Measurements from ENCODE around the gene ADARB2.

Gene ADARB2

GRCh38 chr10:1451362-1451888, 285.9 kb downstream of the ADARB2 start:
- no peaks in the 10 kb centered on the region for H3K27me3 ChIP-seq (ENCODE audit: insufficient read depth, low read depth)

GRCh38 chr10:1449572-1450205, 287.6 kb downstream of the ADARB2 start:
- H3K4me1 ChIP-seq (ENCODE audit: low read depth, poor library complexity, severe bottlenecking), result no peaks in the 10 kb centered on the region
- no peak for TF ChIP-seq CTCF (conservative IDR thresholded peaks at IDR 0.05; ENCODE audit: low read depth, low read length)
- H4K20me1 ChIP-seq (ENCODE audit: insufficient read depth), result no peaks in the 10 kb centered on the region
- no peaks in the 10 kb centered on the region for H3K36me3 ChIP-seq (ENCODE audit: insufficient read depth)
- no peak overlapping the region for H2AFZ ChIP-seq (ENCODE audit: low read depth)
- H3K79me2 ChIP-seq (ENCODE audit: insufficient read depth, low read depth), result no peaks in the 10 kb centered on the region
- H3K4me3 ChIP-seq (IDR thresholded peaks at IDR 0.05; ENCODE audit: insufficient read depth, low read depth, low read length), result no peak overlapping the region
- H3K27me3 ChIP-seq (ENCODE audit: insufficient read depth, low read depth), result no peaks in the 10 kb centered on the region
- no peak overlapping the region for H3K9ac ChIP-seq
- no peak overlapping the region for H3K4me2 ChIP-seq
- no peak overlapping the region for H3K27ac ChIP-seq

More at GRCh38 chr10:1451362-1451888, 285.9 kb downstream of the ADARB2 start:
- no peak overlapping the region for H3K4me2 ChIP-seq
- H3K4me3 ChIP-seq (IDR thresholded peaks at IDR 0.05; ENCODE audit: insufficient read depth, low read depth, low read length), result no peak overlapping the region
- H4K20me1 ChIP-seq (ENCODE audit: insufficient read depth), result no peaks in the 10 kb centered on the region
- no peak overlapping the region for H3K9ac ChIP-seq
- no peak for TF ChIP-seq CTCF (conservative IDR thresholded peaks at IDR 0.05; ENCODE audit: low read depth, low read length)
- H2AFZ ChIP-seq (ENCODE audit: low read depth), result no peak overlapping the region
- no peak overlapping the region for H3K27ac ChIP-seq
- no peaks in the 10 kb centered on the region for H3K36me3 ChIP-seq (ENCODE audit: insufficient read depth)
- H3K4me1 ChIP-seq (ENCODE audit: low read depth, poor library complexity, severe bottlenecking), result no peaks in the 10 kb centered on the region
- H3K79me2 ChIP-seq (ENCODE audit: insufficient read depth, low read depth), result no peaks in the 10 kb centered on the region

GRCh38 chr10:1449021-1449420, 288.3 kb downstream of the ADARB2 start:
- H3K79me2 ChIP-seq (ENCODE audit: insufficient read depth, low read depth), result no peaks in the 10 kb centered on the region
- H3K36me3 ChIP-seq (ENCODE audit: insufficient read depth), result no peaks in the 10 kb centered on the region
- H3K27ac ChIP-seq, result no peak overlapping the region
- no peak overlapping the region for H2AFZ ChIP-seq (ENCODE audit: low read depth)
- no peak overlapping the region for H3K4me3 ChIP-seq (IDR thresholded peaks at IDR 0.05; ENCODE audit: insufficient read depth, low read depth, low read length)
- no peaks in the 10 kb centered on the region for H3K27me3 ChIP-seq (ENCODE audit: insufficient read depth, low read depth)
- H3K4me2 ChIP-seq, result no peak overlapping the region
- H3K9ac ChIP-seq, result no peak overlapping the region
- no peak for TF ChIP-seq CTCF (conservative IDR thresholded peaks at IDR 0.05; ENCODE audit: low read depth, low read length)
- no peaks in the 10 kb centered on the region for H3K4me1 ChIP-seq (ENCODE audit: low read depth, poor library complexity, severe bottlenecking)
- no peaks in the 10 kb centered on the region for H4K20me1 ChIP-seq (ENCODE audit: insufficient read depth)

GRCh38 chr10:1448252-1448930, 288.9 kb downstream of the ADARB2 start:
- H3K27me3 ChIP-seq (ENCODE audit: insufficient read depth, low read depth), result no peaks in the 10 kb centered on the region
- H3K9ac ChIP-seq, result no peak overlapping the region
- H3K27ac ChIP-seq, result no peak overlapping the region
- no peak overlapping the region for H3K4me3 ChIP-seq (IDR thresholded peaks at IDR 0.05; ENCODE audit: insufficient read depth, low read depth, low read length)
- no peaks in the 10 kb centered on the region for H3K36me3 ChIP-seq (ENCODE audit: insufficient read depth)
- H2AFZ ChIP-seq (ENCODE audit: low read depth), result no peak overlapping the region
- no peak overlapping the region for H3K4me2 ChIP-seq
- no peaks in the 10 kb centered on the region for H3K79me2 ChIP-seq (ENCODE audit: insufficient read depth, low read depth)
- no peaks in the 10 kb centered on the region for H4K20me1 ChIP-seq (ENCODE audit: insufficient read depth)
- TF ChIP-seq CTCF (conservative IDR thresholded peaks at IDR 0.05; ENCODE audit: low read depth, low read length), result no peak
- H3K4me1 ChIP-seq (ENCODE audit: low read depth, poor library complexity, severe bottlenecking), result no peaks in the 10 kb centered on the region
